CD4-positive, alpha-beta T cell treated with Interleukin-10 for 1 hour (primary cell): ENCODE results near the gene AFTPH.
"Not testable (repeated sequence)": the region's sequence is repeated elsewhere in the genome, so short reads cannot be mapped to it uniquely, and the experiment has no call there.

Experiments used
- DNase-seq: peaks from one replicate; pipeline ENCODE4 v3.0.0-alpha.2; 2020

The AFTPH gene

GRCh38 chr2:64501946-64502345 is 22.2 kb upstream of the AFTPH start:
- DNase-seq, result no peak

GRCh38 chr2:64502860-64503259 is 21.3 kb upstream of the AFTPH start:
- no peak for DNase-seq

- DNase-seq, result no peak
Observed at GRCh38 chr2:64504774-64505720, 19.1 kb upstream of the AFTPH start.

GRCh38 chr2:64506686-64507085 is 17.4 kb upstream of the AFTPH start:
- no peak for DNase-seq

GRCh38 chr2:64514008-64514407 is 10.1 kb upstream of the AFTPH start:
- no peak for DNase-seq

GRCh38 chr2:64515086-64515485 is 9.0 kb upstream of the AFTPH start:
- no peak for DNase-seq

- DNase-seq, result no peak
Observed at GRCh38 chr2:64516651-64517510, 7.2 kb upstream of the AFTPH start.

- no peak for DNase-seq
Observed at GRCh38 chr2:64517511-64517884, 6.6 kb upstream of the AFTPH start.

- DNase-seq, result peak; percentile 87
Observed at GRCh38 chr2:64522843-64523428, 1.2 kb upstream of the AFTPH start.

GRCh38 chr2:64524604-64525316 is 632 bp downstream of the AFTPH start:
- no peak for DNase-seq

- DNase-seq, result peak; percentile 40
Observed at GRCh38 chr2:64525317-64525613, 1.1 kb downstream of the AFTPH start.

GRCh38 chr2:64526034-64526433 is 1.9 kb downstream of the AFTPH start:
- DNase-seq, result no peak

- not testable (repeated sequence) for DNase-seq
Observed at GRCh38 chr2:64530946-64531345, 6.8 kb downstream of the AFTPH start.

GRCh38 chr2:64532030-64532429 is 7.9 kb downstream of the AFTPH start:
- no peak for DNase-seq

- DNase-seq, result no peak
Observed at GRCh38 chr2:64533882-64534281, 9.8 kb downstream of the AFTPH start.

GRCh38 chr2:64534363-64534762 is 10.2 kb downstream of the AFTPH start:
- DNase-seq, result no peak

GRCh38 chr2:64535024-64535423 is 10.9 kb downstream of the AFTPH start:
- no peak for DNase-seq

GRCh38 chr2:64537991-64538390 is 13.9 kb downstream of the AFTPH start:
- no peak for DNase-seq

- DNase-seq, result no peak
Observed at GRCh38 chr2:64538764-64539433, 14.8 kb downstream of the AFTPH start.

GRCh38 chr2:64540615-64541014 is 16.5 kb downstream of the AFTPH start:
- DNase-seq, result no peak

GRCh38 chr2:64541547-64541946 is 17.4 kb downstream of the AFTPH start:
- DNase-seq, result no peak
